Vagina (tissue), 2 donors: Measurements from ENCODE around the gene CMIP. TPM values are rescaled to one million over a fixed set of nuclear protein-coding genes. Genes with fewer than 3 reads are reported as not detected.

Experiments
- DNase-seq, 2 donors: peaks; one replicate each; pipeline ENCODE4 v3.0.0-alpha.2; 2017; ENCODE audit errors: extremely low spot score in 2 of 2
- H3K27ac ChIP-seq: fragments of 200-600 bp; sonication (generic); one replicate; pipeline ENCODE4 v1.5.1; 2019
- H3K27me3 ChIP-seq: fragments of 200-600 bp; sonication (generic); one replicate; pipeline ENCODE4 v1.5.1; 2019
- H3K36me3 ChIP-seq, 2 donors: fragments of 200-600 bp; sonication (generic); one replicate each; pipeline ENCODE4 v1.5.1; 2017 to 2019
- H3K4me1 ChIP-seq: fragments of 200-600 bp; sonication (generic); one replicate; pipeline ENCODE4 v1.5.1; 2019
- H3K4me3 ChIP-seq, 2 donors: fragments of 200-600 bp; sonication (generic); 1 replicate in 1 of 2; 2 replicates in 1 of 2; pipeline ENCODE4 v1.5.1; 2016 to 2019
- H3K9me3 ChIP-seq: fragments of 200-600 bp; sonication (generic); one replicate; pipeline ENCODE4 v1.5.1; 2019
- CTCF ChIP-seq, 3 experiments: fragments of 450-650 bp in 2 of 3; fragments of 200-600 bp in 1 of 3; sonication (generic) in 1 of 3; IDR thresholded peaks; one replicate each; pipeline ENCODE4 v1.5.1; 2017 to 2019; ENCODE audit warnings: antibody characterized with exemption in 3 of 3, mild to moderate bottlenecking in 2 of 3, moderate library complexity in 2 of 3
- POLR2A ChIP-seq, 2 donors: fragments of 450-650 bp; IDR thresholded peaks; one replicate each; pipeline ENCODE4 v1.6.1; 2017; ENCODE audit warnings: antibody characterized with exemption in 2 of 2, mild to moderate bottlenecking in 2 of 2, moderate library complexity in 2 of 2
- POLR2AphosphoS5 ChIP-seq, 2 donors: sonication (generic); formaldehyde crosslinking; IDR thresholded peaks; one replicate each; pipeline ENCODE4 v1.9.0; 2017; ENCODE audit warnings: antibody characterized with exemption in 2 of 2, mild to moderate bottlenecking in 2 of 2, low read depth in 1 of 2; ENCODE audit not compliant: insufficient read depth in 1 of 2
- intact Hi-C: fragments of 100-400 bp; cut with DNase I; formaldehyde crosslinking; loops from one replicate; pipeline ENCODE4 v1.15.1; 2023
- total RNA-seq: library from RNA; depleted of rRNA; stranded (reverse); fragments of >200 nt; gene quantifications from one replicate; pipeline ENCODE4 v1.2.3, GENCODE V29; 2016

CMIP gene
- total RNA-seq, 1 donor from 2014 or later: 66.3 TPM

GRCh38 chr16:81500833-81501521 lies 56.4 kb downstream of the CMIP start:
- H3K27me3 ChIP-seq: no peaks in the 10 kb centered on the region
- intact Hi-C loops: no loop called here
- H3K4me1 ChIP-seq: peaks cover 66% of the 10 kb centered on the region
- no peaks in the 10 kb centered on the region for H3K9me3 ChIP-seq
- no peak overlapping the region for H3K4me3 ChIP-seq
- TF ChIP-seq POLR2A (IDR thresholded peaks at IDR 0.05) (no peak), POLR2AphosphoS5 (IDR thresholded peaks at IDR 0.05; ENCODE audit: insufficient read depth in 1 of 2, low read depth in 1 of 2) (no peak), CTCF (IDR thresholded peaks at IDR 0.05) (no peak)
- no peaks in the 10 kb centered on the region for H3K36me3 ChIP-seq
- peak overlapping the region; percentile 35 for H3K27ac ChIP-seq
- DNase-seq: no peak

- Histone ChIP-seq H3K9me3 (no peaks in the 10 kb centered on the region), H3K27ac (peak overlapping the region; percentile 59), H3K27me3 (no peaks in the 10 kb centered on the region), H3K4me3 (no peak overlapping the region), H3K36me3 (no peaks in the 10 kb centered on the region), H3K4me1 (peaks cover 56% of the 10 kb centered on the region)
- TF ChIP-seq CTCF (IDR thresholded peaks at IDR 0.05) (no peak), POLR2AphosphoS5 (IDR thresholded peaks at IDR 0.05; ENCODE audit: insufficient read depth in 1 of 2, low read depth in 1 of 2) (no peak), POLR2A (IDR thresholded peaks at IDR 0.05) (no peak)
- intact Hi-C loops: no loop called here
- DNase-seq: no peak
Measured at GRCh38 chr16:81502396-81503070, 57.9 kb downstream of the CMIP start.

- Histone ChIP-seq H3K4me1 (peaks cover 33% of the 10 kb centered on the region), H3K36me3 (no peaks in the 10 kb centered on the region), H3K27ac (peak overlapping the region; percentile 62), H3K27me3 (no peaks in the 10 kb centered on the region), H3K9me3 (no peaks in the 10 kb centered on the region), H3K4me3 (no peak overlapping the region)
- TF ChIP-seq POLR2AphosphoS5 (IDR thresholded peaks at IDR 0.05; ENCODE audit: insufficient read depth in 1 of 2, low read depth in 1 of 2) (no peak), POLR2A (IDR thresholded peaks at IDR 0.05) (peak in 1 of 2 donors; percentile 2)
- no peak for DNase-seq
- intact Hi-C loops: no loop called here
Measured at GRCh38 chr16:81505011-81505661, 60.5 kb downstream of the CMIP start.

- DNase-seq: no peak
- Histone ChIP-seq H3K27ac (no peak overlapping the region), H3K4me3 (no peak overlapping the region), H3K9me3 (no peaks in the 10 kb centered on the region), H3K4me1 (peaks cover 29% of the 10 kb centered on the region), H3K27me3 (no peaks in the 10 kb centered on the region), H3K36me3 (no peaks in the 10 kb centered on the region)
- intact Hi-C loops: no loop called here
- TF ChIP-seq CTCF (IDR thresholded peaks at IDR 0.05) (no peak), POLR2AphosphoS5 (IDR thresholded peaks at IDR 0.05; ENCODE audit: insufficient read depth in 1 of 2, low read depth in 1 of 2) (no peak), POLR2A (IDR thresholded peaks at IDR 0.05) (no peak)
Measured at GRCh38 chr16:81509404-81509803, 64.8 kb downstream of the CMIP start.

GRCh38 chr16:81510016-81510415 lies 65.4 kb downstream of the CMIP start:
- H3K36me3 ChIP-seq: no peaks in the 10 kb centered on the region
- intact Hi-C loops: no loop called here
- H3K9me3 ChIP-seq: no peaks in the 10 kb centered on the region
- no peaks in the 10 kb centered on the region for H3K27me3 ChIP-seq
- peaks cover 29% of the 10 kb centered on the region for H3K4me1 ChIP-seq
- no peak for DNase-seq
- TF ChIP-seq CTCF (IDR thresholded peaks at IDR 0.05) (no peak), POLR2A (IDR thresholded peaks at IDR 0.05) (no peak)
- H3K4me3 ChIP-seq: no peak overlapping the region
- H3K27ac ChIP-seq: no peak overlapping the region
